Measurements from ENCODE around the gene CFAP299.

CFAP299 gene

DNA sequence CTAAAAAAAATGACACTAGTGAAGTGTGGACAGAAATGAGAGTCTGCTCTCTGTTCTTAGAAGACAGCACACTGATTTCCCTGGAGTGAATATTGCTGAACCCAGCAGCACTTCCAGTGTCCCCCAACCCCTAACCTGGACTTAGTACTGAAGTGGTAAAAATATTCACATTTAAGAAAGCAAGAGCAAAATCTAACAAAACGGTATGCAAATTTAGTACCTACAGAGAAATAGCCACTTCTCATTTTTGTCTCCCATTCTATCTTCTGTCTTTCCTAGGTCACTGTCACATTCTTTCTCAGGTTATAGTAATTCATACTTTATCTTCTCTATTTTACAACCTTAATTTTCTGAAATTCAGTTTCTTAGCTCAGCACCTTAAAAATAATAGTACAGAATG is 274.7 kb downstream of the CFAP299 start:
- H3K4me1 ChIP-seq (ENCODE audit: low read length) = peaks cover 8% of the 10 kb centered on the region; the same call in 1 of the 2 replicates
- H3K27ac ChIP-seq (ENCODE audit: low read length) = no peak overlapping the region
- no peaks in the 10 kb centered on the region for H3K79me2 ChIP-seq (ENCODE audit: low read length)
- no peaks in the 10 kb centered on the region for H4K20me1 ChIP-seq (ENCODE audit: insufficient read depth, low read length)
- H3K27me3 ChIP-seq (replicated peaks; ENCODE audit: insufficient read depth, low read length) = no peaks in the 10 kb centered on the region
- no peaks in the 10 kb centered on the region for H3F3A ChIP-seq (ENCODE audit: insufficient read depth, low read length)
- H3K4me2 ChIP-seq (ENCODE audit: low read depth, low read length) = no peak overlapping the region
- no peak overlapping the region for H2AFZ ChIP-seq (ENCODE audit: low read length)
- no peak overlapping the region for H3K4me3 ChIP-seq (ENCODE audit: low read length)
- DNase-seq = no peak
- H3K9ac ChIP-seq (ENCODE audit: low read length) = no peak overlapping the region
- TF ChIP-seq, protein P1, sequence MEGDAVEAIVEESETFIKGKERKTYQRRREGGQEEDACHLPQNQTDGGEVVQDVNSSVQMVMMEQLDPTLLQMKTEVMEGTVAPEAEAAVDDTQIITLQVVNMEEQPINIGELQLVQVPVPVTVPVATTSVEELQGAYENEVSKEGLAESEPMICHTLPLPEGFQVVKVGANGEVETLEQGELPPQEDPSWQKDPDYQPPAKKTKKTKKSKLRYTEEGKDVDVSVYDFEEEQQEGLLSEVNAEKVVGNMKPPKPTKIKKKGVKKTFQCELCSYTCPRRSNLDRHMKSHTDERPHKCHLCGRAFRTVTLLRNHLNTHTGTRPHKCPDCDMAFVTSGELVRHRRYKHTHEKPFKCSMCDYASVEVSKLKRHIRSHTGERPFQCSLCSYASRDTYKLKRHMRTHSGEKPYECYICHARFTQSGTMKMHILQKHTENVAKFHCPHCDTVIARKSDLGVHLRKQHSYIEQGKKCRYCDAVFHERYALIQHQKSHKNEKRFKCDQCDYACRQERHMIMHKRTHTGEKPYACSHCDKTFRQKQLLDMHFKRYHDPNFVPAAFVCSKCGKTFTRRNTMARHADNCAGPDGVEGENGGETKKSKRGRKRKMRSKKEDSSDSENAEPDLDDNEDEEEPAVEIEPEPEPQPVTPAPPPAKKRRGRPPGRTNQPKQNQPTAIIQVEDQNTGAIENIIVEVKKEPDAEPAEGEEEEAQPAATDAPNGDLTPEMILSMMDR (IDR thresholded peaks at IDR 0.05; ENCODE audit: low read length) = no peak
- no peak for TF ChIP-seq EZH2 (optimal IDR thresholded peaks at IDR 0.05; ENCODE audit: low read depth, low read length)
- TF ChIP-seq EZH2phosphoT487 (IDR thresholded peaks at IDR 0.05; ENCODE audit: low read length) = no peak
- no peaks in the 10 kb centered on the region for H3K36me3 ChIP-seq (replicated peaks; ENCODE audit: insufficient read depth, low read length)
- no peaks in the 10 kb centered on the region for H3K9me3 ChIP-seq (replicated peaks; ENCODE audit: insufficient read depth, low read length)
- no peaks in the 10 kb centered on the region for H3K9me2 ChIP-seq (replicated peaks; ENCODE audit: insufficient read depth, low read length)

DNA sequence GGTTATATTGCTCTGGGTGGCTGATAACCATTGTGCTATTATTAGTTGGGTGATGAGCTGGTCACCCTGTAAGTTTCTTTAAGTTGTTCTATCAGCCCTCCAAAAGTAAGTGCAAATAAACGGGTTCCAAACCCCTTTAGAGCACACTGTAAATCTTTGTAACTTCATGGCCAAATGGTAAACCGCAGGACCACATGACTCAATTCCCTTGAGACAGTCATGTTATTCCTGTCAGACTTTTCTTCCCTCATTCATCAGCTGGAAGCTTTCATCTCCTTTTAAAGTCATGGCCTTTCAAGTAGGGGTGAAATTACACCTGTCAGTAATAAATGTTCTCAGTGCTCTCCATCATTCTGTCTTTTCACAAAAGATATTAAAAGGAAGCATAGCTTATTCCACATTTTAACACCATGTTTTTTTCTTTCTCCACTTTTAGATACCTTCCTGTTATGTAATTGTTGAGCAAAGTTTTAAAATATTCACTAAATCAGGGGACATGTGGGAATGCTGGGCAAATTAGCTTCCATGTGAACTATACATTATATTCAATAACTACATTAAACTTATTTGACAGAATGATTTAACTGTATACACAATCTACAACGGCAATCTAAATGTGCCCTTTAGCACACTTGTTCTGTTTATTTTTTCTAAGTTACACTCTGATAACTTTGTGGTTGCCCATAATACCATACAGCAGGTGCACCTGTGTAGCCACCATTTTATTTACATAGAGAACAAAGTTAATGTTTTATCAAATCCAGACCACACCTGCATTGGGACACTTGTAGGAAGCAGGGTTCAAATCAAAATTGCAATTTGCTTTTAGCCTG is 275.5 kb downstream of the CFAP299 start:
- Histone ChIP-seq H3K9me3 (replicated peaks; ENCODE audit: insufficient read depth, low read length) (no peaks in the 10 kb centered on the region), H3K79me2 (ENCODE audit: low read length) (no peaks in the 10 kb centered on the region), H3K4me2 (ENCODE audit: low read depth, low read length) (0 out of 2 replicates have a peak overlapping the region, but pooled peaks have one; percentile 5), H2AFZ (ENCODE audit: low read length) (no peak overlapping the region), H3K4me1 (ENCODE audit: low read length) (peaks cover 8% of the 10 kb centered on the region; the same call in 1 of the 2 replicates), H3F3A (ENCODE audit: insufficient read depth, low read length) (no peaks in the 10 kb centered on the region), H3K9me2 (replicated peaks; ENCODE audit: insufficient read depth, low read length) (no peaks in the 10 kb centered on the region), H3K4me3 (ENCODE audit: low read length) (no peak overlapping the region), H3K27me3 (replicated peaks; ENCODE audit: insufficient read depth, low read length) (no peaks in the 10 kb centered on the region), H3K27ac (ENCODE audit: low read length) (no peak overlapping the region), H3K9ac (ENCODE audit: low read length) (no peak overlapping the region), H3K36me3 (replicated peaks; ENCODE audit: insufficient read depth, low read length) (no peaks in the 10 kb centered on the region), H4K20me1 (ENCODE audit: insufficient read depth, low read length) (no peaks in the 10 kb centered on the region)
- no peak for TF ChIP-seq EZH2phosphoT487 (IDR thresholded peaks at IDR 0.05; ENCODE audit: low read length)
- TF ChIP-seq, protein P1 (IDR thresholded peaks at IDR 0.05; ENCODE audit: low read length) = no peak
- TF ChIP-seq EZH2 (optimal IDR thresholded peaks at IDR 0.05; ENCODE audit: low read depth, low read length) = no peak
- no peak for DNase-seq

- no peak for TF ChIP-seq EZH2 (optimal IDR thresholded peaks at IDR 0.05; ENCODE audit: low read depth, low read length)
- TF ChIP-seq, protein P1 (IDR thresholded peaks at IDR 0.05; ENCODE audit: low read length) = no peak
- TF ChIP-seq EZH2phosphoT487 (IDR thresholded peaks at IDR 0.05; ENCODE audit: low read length) = no peak
Measured at GRCh38 chr4:80611678-80611979, 276.1 kb downstream of the CFAP299 start.

More at GRCh38 chr4:80611678-80611979, 276.1 kb downstream of the CFAP299 start:
- Histone ChIP-seq H3K27ac (ENCODE audit: low read length) (no peak overlapping the region), H2AFZ (ENCODE audit: low read length) (no peak overlapping the region), H3K9ac (ENCODE audit: low read length) (no peak overlapping the region), H3K27me3 (replicated peaks; ENCODE audit: insufficient read depth, low read length) (no peaks in the 10 kb centered on the region), H3K79me2 (ENCODE audit: low read length) (no peaks in the 10 kb centered on the region), H3K9me3 (replicated peaks; ENCODE audit: insufficient read depth, low read length) (no peaks in the 10 kb centered on the region), H3K9me2 (replicated peaks; ENCODE audit: insufficient read depth, low read length) (no peaks in the 10 kb centered on the region), H4K20me1 (ENCODE audit: insufficient read depth, low read length) (no peaks in the 10 kb centered on the region), H3K36me3 (replicated peaks; ENCODE audit: insufficient read depth, low read length) (no peaks in the 10 kb centered on the region), H3K4me2 (ENCODE audit: low read depth, low read length) (no peak overlapping the region), H3K4me3 (ENCODE audit: low read length) (no peak overlapping the region), H3K4me1 (ENCODE audit: low read length) (peaks cover 8% of the 10 kb centered on the region; the same call in 1 of the 2 replicates), H3F3A (ENCODE audit: insufficient read depth, low read length) (no peaks in the 10 kb centered on the region)
- DNase-seq = no peak

Measured in MM.1S (cell line).